H1 (cell line): Measurements from ENCODE around the gene CTXN1.

Experiments
- ASH2L ChIP-seq: fragments of 200-600, 300-600 bp; sonication (generic); IDR thresholded peaks from one replicate; pipeline ENCODE4 v1.7.1; 2017; ENCODE audit warnings: low read length
- CHD2 ChIP-seq: IDR thresholded peaks from 2 replicates; pipeline ENCODE4 v1.6.1; 2012; ENCODE audit warnings: low read length, improper control_type of control experiment
- EZH2 ChIP-seq: fragments of 200-600 bp; sonication (generic); IDR thresholded peaks from 2 replicates; pipeline ENCODE4 v1.7.1; 2012; ENCODE audit warnings: low read depth, mild to moderate bottlenecking, moderate library complexity, low read length, inconsistent platforms; ENCODE audit not compliant: severe bottlenecking
- HDAC2 ChIP-seq, 2 experiments: fragments of 300-600 bp in 1 of 2; sonication (generic) in 1 of 2; IDR thresholded peaks; 2 replicates each; pipeline ENCODE4 v1.6.1; 2011 to 2012; ENCODE audit warnings: low read depth in 2 of 2, low read length in 2 of 2, mild to moderate bottlenecking in 2 of 2, moderate library complexity in 2 of 2, borderline replicate concordance in 1 of 2, inconsistent platforms in 1 of 2
- MAFK ChIP-seq: IDR thresholded peaks from 2 replicates; pipeline ENCODE4 v1.6.1; 2012; ENCODE audit warnings: low read depth, mild to moderate bottlenecking, improper control_type of control experiment, low read length
- POLR2A ChIP-seq, 2 experiments: IDR thresholded peaks; 1 replicate in 1 of 2; 2 replicates in 1 of 2; pipeline ENCODE4 v1.6.1; 2011; ENCODE audit warnings: low read depth in 2 of 2, low read length in 2 of 2, mild to moderate bottlenecking in 2 of 2; ENCODE audit errors: control extremely low read depth in 1 of 2
- RAD21 ChIP-seq, 2 experiments: IDR thresholded peaks in 1 of 2; conservative IDR thresholded peaks in 1 of 2; 2 replicates each; pipeline ENCODE4 v1.6.1; 2011; ENCODE audit warnings: low read depth in 2 of 2, low read length in 2 of 2, improper control_type of control experiment in 1 of 2, inconsistent platforms in 1 of 2, mild to moderate bottlenecking in 1 of 2, moderate library complexity in 1 of 2
- RFX5 ChIP-seq: IDR thresholded peaks from 2 replicates; pipeline ENCODE4 v1.6.1; 2011; ENCODE audit warnings: low read depth, low read length, improper control_type of control experiment, borderline replicate concordance
- SIN3A ChIP-seq, 2 experiments: IDR thresholded peaks in 1 of 2; conservative IDR thresholded peaks in 1 of 2; 2 replicates each; pipeline ENCODE4 v1.6.1; 2011 to 2012; ENCODE audit warnings: low read length in 2 of 2, improper control_type of control experiment in 1 of 2, low read depth in 1 of 2, mild to moderate bottlenecking in 1 of 2
- SRF ChIP-seq: IDR thresholded peaks from 2 replicates; pipeline ENCODE4 v1.6.1; 2011; ENCODE audit warnings: mild to moderate bottlenecking, low read depth, low read length, moderate library complexity
- TBP ChIP-seq: IDR thresholded peaks from 2 replicates; pipeline ENCODE4 v1.6.1; 2011; ENCODE audit warnings: low read depth, low read length, improper control_type of control experiment
- ZNF274 ChIP-seq: IDR thresholded peaks from 2 replicates; pipeline ENCODE4 v1.7.0; 2012; ENCODE audit warnings: low read length, borderline replicate concordance; ENCODE audit errors: extremely low read depth
- TF ChIP-seq, protein P1 (sequence below), 3 experiments: IDR thresholded peaks; 1 replicate in 2 of 3; 2 replicates in 1 of 3; pipeline versions ENCODE4 v1.5.1 to v1.6.1; 2011; ENCODE audit warnings: low read length in 3 of 3, mild to moderate bottlenecking in 3 of 3, inconsistent platforms in 2 of 3, low read depth in 1 of 3, moderate library complexity in 1 of 3; ENCODE audit not compliant: insufficient read depth in 1 of 3; ENCODE audit errors: control extremely low read depth in 1 of 3

GRCh38 chr19:7901337-7901736, 24.6 kb downstream of the CTXN1 start:
- TF ChIP-seq, protein P1, sequence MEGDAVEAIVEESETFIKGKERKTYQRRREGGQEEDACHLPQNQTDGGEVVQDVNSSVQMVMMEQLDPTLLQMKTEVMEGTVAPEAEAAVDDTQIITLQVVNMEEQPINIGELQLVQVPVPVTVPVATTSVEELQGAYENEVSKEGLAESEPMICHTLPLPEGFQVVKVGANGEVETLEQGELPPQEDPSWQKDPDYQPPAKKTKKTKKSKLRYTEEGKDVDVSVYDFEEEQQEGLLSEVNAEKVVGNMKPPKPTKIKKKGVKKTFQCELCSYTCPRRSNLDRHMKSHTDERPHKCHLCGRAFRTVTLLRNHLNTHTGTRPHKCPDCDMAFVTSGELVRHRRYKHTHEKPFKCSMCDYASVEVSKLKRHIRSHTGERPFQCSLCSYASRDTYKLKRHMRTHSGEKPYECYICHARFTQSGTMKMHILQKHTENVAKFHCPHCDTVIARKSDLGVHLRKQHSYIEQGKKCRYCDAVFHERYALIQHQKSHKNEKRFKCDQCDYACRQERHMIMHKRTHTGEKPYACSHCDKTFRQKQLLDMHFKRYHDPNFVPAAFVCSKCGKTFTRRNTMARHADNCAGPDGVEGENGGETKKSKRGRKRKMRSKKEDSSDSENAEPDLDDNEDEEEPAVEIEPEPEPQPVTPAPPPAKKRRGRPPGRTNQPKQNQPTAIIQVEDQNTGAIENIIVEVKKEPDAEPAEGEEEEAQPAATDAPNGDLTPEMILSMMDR (IDR thresholded peaks at IDR 0.05; ENCODE audit: control extremely low read depth in 1 of 3, insufficient read depth in 1 of 3, low read depth in 1 of 3, low read length in 3 of 3): no peak
- no peak for TF ChIP-seq POLR2A (IDR thresholded peaks at IDR 0.05; ENCODE audit: control extremely low read depth in 1 of 2, low read depth in 2 of 2, low read length in 2 of 2)
- TF ChIP-seq TBP: no peak
- no peak for TF ChIP-seq EZH2
- TF ChIP-seq CHD2: no peak
- TF ChIP-seq ASH2L: no peak
- TF ChIP-seq ZNF274: no peak
- no peak for TF ChIP-seq SRF
- no peak for TF ChIP-seq RAD21 (IDR thresholded peaks at IDR 0.05 in 1 of 2, conservative IDR thresholded peaks at IDR 0.05 in 1 of 2; ENCODE audit: low read depth in 2 of 2, low read length in 2 of 2)
- no peak for TF ChIP-seq RFX5
- no peak for TF ChIP-seq HDAC2 (IDR thresholded peaks at IDR 0.05; ENCODE audit: borderline replicate concordance in 1 of 2, low read depth in 2 of 2, low read length in 2 of 2)
- no peak for TF ChIP-seq SIN3A (conservative IDR thresholded peaks at IDR 0.05 in 1 of 2, IDR thresholded peaks at IDR 0.05 in 1 of 2; ENCODE audit: low read depth in 1 of 2, low read length in 2 of 2)
- TF ChIP-seq MAFK: no peak
